Dedifferentiated amniotic fluid mesenchymal stem cell (primary cell): ENCODE measurements around the gene DAAM1.

Experiments used
- DNase-seq: peaks from one replicate; pipeline ENCODE4 v3.0.0-alpha.2; 2016; ENCODE audit errors: extremely low spot score

DAAM1 gene

GRCh38 chr14:59362513-59362912 is 174.0 kb downstream of the DAAM1 start:
- no peak for DNase-seq

DNA sequence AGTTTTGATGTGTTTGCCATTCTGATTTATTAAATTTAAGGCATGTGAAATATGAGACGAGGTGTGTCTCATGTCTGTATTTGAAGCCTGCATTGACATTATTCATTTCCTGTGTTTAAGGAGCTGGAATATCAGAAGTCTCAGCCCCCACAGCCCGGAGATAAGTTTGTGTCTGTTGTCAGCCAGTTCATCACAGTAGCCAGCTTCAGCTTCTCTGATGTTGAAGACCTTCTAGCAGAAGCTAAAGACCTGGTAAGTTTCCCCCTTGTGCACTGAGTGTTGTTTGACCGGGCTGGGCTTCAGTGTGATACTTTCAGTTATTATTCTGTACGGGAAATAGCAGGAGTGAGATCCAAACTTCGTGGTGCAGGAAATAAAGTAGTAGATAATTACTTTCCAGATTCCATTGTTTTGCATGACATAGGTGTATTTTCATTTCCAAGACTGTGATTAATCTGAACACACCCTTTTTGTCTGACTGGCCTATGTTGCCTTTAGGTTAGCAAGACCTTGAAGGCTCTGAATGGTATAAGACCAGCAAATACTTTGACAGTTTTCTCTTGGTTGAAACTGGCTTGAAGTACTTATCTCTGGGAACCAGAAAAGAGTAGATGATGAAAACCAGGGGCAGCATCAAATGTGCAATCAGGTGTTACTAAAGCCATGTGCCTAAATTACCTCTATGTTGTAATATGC is 175.2 kb downstream of the DAAM1 start:
- no peak for DNase-seq

DNA sequence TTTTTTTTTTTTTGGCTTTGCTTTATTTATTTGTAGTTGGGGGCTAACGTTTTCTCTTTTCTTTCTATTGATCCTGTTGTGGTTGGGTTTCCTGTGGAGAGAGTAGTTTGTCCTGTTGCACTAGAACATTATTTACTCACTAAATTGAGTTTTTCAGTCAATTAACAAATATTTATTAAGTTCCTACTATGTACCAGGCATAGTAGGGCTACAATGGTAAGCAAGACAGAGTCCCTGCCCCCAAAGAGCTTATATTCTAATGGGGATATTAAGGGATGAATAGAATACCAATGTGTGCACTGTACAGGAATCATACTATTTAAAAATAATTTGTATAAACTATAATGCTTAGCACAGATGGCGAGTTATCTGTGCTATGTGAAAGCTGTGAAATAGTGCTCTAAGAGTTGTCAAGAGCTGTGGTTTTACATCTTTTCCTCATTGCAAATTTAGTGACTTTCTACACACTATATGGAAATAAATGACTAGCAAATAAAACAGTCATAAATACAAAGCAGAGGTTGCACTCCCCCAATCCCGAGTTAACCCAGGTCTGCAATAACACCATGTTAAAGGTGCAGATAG is 181.8 kb downstream of the DAAM1 start:
- DNase-seq, result no peak

DNA sequence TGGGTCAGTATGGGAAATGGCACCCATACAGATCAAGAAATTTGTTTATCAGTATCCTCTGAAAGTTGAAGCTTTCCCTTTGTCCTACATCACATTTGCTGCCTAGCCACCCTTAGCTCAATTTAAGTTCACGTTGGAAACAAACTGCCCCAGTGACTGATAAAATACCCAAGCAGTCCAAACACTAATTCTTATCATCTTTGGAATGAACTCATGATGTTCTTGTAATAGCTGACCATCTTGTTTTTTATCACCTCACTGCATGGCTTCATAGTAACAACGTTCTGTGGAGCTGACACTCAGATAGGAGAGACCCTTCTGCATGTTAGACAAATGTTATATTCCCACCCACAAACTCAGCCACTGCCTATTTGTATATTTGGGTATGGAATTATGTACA is 183.3 kb downstream of the DAAM1 start:
- DNase-seq, result no peak

DNA sequence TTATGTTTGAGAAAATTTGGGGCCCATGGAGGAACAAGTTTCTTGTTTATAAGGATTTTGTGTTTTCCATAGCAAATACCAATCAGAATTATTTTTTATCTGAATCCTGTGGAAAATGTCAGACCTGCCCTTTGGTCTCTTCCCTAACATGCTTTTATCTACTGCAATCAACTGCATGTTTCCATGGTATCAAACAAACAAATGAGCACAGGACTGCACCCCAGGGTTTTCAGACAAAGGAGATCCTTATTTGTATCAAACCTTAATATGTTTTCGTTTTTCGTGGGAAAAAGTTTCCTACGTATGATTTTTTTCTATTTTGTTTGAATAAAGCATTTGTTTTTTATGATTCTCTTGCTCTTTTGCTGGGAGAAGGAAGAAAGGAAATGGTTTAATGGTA is 185.6 kb downstream of the DAAM1 start:
- no peak for DNase-seq

DNA sequence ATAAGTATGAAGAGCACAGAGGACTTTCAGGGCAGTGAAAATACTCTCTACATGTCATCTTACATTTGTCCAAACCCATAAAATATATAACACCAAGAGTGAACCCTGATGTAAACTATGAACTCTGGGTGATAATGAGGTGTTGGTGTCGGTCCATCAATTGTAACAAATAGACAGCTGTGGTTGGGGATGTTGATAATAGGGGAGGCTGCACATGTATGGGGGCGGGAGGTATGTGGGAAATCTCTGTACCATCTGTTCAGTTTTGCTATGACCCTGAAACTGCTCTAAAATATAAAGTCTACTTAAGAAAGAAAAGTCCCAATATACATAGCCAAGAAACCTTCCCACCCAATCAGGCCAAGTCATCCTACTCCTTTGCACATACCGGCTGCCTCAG is 188.2 kb downstream of the DAAM1 start:
- DNase-seq, result no peak

DNA sequence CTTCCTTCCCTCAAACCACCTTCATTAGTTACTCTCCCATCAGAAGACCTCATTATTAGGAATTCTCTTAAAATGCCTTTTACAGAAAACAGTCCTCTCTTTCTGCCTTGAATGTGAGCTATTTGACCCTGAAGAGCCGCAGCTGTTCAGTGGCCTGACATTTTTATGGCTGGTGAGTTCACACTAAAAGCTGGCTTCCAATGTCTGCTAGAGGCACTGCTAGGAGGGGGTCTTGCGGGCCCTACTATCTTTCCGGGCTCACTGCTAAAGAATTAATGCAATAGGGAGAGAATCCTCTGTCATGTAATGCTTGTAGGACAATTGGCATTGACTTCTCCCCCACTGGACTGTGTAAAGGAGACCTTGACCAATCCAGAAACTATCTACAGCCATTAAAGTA is 189.0 kb downstream of the DAAM1 start:
- DNase-seq, result no peak

DNA sequence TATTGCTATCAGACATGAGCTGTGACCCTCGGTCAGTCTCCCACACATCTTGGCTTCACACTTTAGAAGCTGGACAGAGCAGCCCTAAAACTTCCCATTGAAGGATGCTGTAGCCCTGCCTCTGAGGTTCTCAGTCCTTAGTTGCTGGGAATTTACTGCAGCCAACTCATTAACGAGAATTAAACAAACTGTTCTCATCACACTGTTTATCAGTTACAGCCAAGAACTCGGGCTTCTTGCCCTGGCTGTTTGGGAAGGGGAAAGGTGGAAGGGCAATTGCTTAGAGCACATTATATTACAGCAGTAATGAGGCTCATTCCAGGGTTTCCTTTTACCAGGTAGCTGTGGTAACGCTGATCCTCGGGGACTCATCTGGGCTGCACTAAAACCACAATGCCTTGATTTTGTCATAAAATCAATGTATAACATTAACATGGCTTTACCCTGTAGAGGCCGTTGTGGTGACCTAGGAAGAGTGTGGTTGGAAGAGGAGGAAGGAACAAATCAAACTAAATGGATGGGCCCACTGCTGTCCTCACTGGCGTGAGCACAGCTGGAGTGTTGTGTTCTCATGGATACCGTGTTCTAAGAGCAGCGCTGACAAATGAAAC is 189.6 kb downstream of the DAAM1 start:
- no peak for DNase-seq

DNA sequence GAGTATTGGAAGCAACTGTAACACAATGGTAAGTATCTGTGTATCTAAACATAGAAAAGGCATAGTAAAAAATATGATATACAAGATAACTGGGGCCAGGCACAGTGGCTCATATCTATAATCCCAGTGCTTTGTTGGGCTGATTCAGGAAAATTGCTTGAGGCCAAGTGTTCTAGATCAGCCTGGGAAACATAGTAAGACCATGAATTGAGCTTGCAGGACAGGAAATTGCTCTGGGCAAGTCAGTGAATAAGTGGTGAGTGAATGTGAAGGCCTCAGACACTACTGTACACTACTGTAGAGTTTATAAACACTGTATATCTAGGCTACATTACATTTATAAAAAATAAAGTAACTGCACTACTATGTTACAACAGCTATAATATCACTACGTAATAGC is 201.5 kb downstream of the DAAM1 start:
- DNase-seq, result no peak

DNA sequence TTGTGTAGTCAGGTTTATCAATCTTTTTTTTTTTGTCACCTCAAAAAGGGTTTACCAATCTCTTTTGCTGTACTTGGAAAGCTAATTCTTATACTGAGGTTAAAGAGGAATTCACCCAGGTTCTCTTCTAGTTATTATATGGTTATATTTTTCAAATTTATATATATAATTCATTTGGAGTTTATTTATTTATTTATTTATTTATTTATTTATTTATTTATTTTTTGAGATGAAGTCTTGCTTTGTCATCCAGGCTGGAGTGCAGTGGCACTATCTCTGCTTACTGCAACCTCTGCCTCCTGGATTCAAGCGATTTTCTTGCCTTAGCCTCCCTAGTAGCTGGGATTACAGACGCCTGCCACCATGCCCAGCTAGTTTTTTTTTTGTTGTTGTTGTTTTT is 202.9 kb downstream of the DAAM1 start:
- DNase-seq, result no peak

GRCh38 chr14:59394268-59394667 is 205.8 kb downstream of the DAAM1 start:
- no peak for DNase-seq

DNA sequence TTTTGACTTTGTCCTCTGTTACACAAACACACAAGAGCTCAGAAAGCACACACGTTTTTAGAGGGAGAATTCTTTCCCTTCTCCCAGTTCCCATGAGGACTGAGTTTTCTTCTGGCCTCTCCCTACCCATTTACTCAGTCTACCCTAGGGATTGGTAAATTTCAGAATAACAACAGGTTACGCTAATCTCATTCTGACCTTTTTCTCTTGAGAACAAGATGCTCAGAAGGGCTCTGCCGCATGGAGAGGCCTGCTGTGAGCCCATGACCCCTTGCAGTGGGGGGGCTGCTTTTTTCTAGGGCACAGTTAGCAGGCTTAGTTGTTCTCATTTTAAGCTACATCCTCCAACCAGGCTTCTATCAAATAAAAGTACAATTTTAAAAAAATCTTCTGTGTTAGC is 207.2 kb downstream of the DAAM1 start:
- no peak for DNase-seq

DNA sequence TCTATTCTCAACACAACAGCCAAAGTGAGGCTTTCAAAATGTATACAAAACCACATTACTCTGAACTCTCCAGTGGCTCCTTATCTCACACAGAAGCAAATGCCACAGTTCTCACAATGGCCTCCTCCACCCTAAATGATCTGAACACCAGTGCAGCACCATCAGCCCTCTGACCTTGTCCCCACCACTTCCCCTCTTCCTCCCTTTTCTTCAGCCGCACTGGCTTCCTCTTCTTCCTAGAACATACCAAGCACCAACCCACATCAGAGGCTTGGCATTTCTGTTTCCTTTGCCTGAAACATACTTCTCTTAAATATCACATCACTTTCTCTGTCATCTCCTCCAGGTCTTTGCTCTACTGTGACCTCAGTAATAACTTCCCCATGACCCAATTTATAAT is 210.4 kb downstream of the DAAM1 start:
- no peak for DNase-seq

DNA sequence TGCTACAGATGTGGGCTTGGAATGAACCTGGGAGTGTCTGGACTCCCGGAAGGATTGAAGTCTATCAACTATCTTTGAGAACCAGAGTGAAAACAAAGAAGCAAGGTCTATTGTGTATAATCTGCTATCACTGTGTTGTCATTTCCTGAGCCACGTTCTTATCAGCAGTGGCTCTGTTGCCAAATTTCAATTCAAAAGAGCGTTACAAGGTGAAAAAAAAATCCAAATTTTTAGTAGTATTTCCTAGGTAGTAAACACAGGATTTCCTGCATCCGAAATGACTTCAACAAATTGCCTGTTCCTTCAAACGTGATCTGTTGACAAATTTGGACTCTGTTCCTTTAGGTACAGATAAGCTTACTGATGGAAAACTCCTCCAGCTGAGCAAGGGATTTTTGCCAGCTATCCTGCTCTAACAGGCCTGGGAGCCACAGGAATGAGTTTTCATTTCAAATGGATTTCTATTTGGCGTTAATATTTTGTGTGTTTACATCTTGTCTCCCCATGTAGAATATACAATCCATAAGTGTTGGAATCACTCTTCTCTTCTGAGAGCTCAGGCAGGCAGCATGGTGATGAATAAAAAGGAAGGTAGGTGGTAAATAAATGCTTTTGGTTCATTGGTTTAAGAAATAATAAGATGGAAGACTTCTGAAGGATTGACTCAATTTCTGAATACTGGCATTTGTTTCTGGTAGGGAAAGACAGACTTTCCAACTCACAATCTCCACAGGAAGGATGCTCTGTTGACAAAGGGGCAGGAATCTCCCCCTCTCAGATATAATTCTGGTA is 218.2 kb downstream of the DAAM1 start:
- DNase-seq, result no peak

DNA sequence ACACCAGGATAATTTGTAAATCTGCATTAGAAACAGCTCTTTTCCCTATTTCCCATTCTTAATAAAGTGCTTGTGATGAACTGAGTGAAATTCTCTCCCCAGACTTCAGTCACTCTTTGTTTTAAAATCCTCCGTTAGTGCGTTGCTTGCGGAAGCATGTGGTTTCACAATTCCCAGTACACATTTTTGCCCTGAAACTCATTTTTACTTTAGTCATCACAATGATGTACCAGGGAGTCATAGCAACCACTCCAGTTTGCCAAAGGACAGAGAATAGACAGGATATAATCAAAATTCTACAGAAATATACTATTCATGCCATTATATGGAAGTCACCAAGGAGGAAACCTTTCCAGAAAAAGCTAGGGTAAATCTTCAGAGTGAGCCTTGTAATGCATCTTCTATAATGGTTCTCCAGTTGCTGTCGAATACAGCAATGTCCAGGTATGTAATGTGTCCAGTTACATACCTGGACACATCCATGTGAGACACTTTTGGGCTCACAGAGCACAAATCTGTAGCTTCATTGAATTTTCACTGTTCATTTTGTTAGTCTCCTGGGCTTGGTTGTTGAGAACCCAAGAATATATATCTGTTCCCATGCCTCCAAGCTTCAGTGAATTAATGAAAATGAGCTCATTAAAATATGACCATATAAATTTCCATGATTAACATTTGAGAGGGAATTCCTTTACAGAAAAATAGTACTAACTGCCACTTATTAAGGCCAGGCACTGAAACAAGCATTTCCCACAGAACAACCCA is 219.0 kb downstream of the DAAM1 start:
- DNase-seq, result peak; percentile 84

DNA sequence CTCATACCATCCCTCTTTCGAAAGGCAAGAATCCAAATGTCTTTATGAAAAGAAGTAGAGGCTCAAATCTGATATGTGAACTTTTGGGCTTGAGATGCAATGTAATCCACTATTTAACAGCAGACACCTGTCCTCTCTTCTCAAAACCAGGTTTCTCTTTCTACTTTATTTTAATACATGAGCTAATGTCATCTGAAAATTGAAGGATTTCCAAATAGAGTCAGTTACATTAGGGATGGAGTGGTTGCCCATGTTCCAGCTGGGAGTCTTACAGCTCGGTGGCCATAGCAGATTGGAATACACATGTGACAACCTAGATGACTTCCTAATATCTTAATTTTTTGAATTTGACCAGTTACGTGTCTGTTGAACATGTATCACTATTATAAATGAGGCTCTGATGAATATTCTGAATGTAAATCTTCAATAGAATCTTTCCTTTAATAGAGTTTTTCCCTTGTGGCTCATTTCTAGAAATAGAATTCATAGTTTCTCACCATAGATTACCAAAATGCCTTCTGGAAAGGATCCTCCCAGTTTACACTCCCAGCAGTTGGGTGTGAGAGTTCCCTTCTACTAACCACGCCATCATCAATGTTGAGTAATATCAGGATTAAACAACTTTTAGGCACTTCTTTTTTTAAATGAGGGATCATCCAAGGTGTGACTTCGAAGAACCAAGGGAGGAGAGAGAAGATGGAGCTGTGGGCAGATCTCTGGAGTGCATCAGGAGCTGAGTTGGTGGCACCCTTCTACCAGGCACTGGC is 227.6 kb downstream of the DAAM1 start:
- DNase-seq, result no peak

DNA sequence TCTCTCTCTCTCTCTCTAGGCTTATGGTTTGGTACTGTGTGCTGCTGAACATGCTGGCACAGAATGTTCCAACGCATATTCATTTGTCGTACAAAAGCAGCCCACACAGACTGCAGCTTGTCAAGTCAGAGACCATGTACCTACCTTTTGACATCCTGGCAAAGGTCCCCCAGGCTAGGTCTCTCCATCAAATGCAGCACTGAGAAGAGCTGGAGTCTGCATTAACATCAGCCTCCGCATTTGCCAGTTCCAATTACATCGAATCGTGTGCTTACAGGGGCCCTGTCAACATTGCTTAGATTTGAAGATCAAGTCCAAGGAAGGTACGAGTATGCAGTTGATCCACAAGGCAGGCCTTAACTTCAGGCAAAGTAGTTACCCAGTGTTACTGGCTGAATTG is 228.8 kb downstream of the DAAM1 start:
- no peak for DNase-seq

DNA sequence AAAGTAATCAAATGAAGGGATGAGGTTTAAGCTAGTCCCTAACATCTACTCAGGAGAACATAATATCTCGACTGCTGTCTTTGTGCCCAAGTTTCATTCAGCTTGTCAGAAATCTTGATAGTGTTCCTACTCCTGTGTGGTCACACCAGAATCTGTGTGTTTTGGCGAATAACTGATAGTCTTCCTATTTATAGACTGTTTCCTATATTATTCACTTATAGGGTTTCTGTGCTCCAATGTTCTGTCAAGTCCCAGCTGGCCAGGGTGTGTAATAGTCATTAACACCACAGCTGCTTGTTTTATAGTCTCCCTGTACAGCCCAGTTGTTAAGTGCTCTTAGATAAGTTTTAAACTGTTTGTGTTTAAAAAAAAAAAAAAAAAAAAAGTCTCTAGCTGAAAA is 230.8 kb downstream of the DAAM1 start:
- no peak for DNase-seq
